ENCODE data around the gene NPIPB8.
"Not testable (repeated sequence)": the region's sequence is repeated elsewhere in the genome, so short reads cannot be mapped to it uniquely, and the experiment has no call there.

Gene NPIPB8

GRCh38 chr16:28592511-28592910 lies 45.4 kb upstream of the NPIPB8 start:
- ATAC-seq (ENCODE audit: low read depth) (no peak), DNase-seq (ENCODE audit: low spot score) (no peak)
- Histone ChIP-seq H3K27ac (ENCODE audit: poor library complexity, severe bottlenecking) (no peak overlapping the region), H3K4me3 (ENCODE audit: severe bottlenecking) (no peak overlapping the region), H3K27me3 (ENCODE audit: insufficient read depth, poor library complexity, severe bottlenecking) (no peaks in the 10 kb centered on the region), H3K36me3 (ENCODE audit: low read depth) (no peaks in the 10 kb centered on the region), H3K9me3 (ENCODE audit: severe bottlenecking) (no peaks in the 10 kb centered on the region), H3K4me1 (ENCODE audit: insufficient read depth, poor library complexity, severe bottlenecking) (peaks cover 3% of the 10 kb centered on the region)
- TF ChIP-seq, protein P1, sequence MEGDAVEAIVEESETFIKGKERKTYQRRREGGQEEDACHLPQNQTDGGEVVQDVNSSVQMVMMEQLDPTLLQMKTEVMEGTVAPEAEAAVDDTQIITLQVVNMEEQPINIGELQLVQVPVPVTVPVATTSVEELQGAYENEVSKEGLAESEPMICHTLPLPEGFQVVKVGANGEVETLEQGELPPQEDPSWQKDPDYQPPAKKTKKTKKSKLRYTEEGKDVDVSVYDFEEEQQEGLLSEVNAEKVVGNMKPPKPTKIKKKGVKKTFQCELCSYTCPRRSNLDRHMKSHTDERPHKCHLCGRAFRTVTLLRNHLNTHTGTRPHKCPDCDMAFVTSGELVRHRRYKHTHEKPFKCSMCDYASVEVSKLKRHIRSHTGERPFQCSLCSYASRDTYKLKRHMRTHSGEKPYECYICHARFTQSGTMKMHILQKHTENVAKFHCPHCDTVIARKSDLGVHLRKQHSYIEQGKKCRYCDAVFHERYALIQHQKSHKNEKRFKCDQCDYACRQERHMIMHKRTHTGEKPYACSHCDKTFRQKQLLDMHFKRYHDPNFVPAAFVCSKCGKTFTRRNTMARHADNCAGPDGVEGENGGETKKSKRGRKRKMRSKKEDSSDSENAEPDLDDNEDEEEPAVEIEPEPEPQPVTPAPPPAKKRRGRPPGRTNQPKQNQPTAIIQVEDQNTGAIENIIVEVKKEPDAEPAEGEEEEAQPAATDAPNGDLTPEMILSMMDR (IDR thresholded peaks at IDR 0.05; ENCODE audit: poor library complexity, severe bottlenecking) = no peak

- TF ChIP-seq, protein P1 (IDR thresholded peaks at IDR 0.05; ENCODE audit: poor library complexity, severe bottlenecking) = no peak
- no peak overlapping the region for H3K27ac ChIP-seq (ENCODE audit: poor library complexity, severe bottlenecking)
- ATAC-seq (ENCODE audit: low read depth) (no peak), DNase-seq (ENCODE audit: low spot score) (no peak)
- H3K36me3 ChIP-seq (ENCODE audit: low read depth) = no peaks in the 10 kb centered on the region
- no peaks in the 10 kb centered on the region for H3K9me3 ChIP-seq (ENCODE audit: severe bottlenecking)
- H3K27me3 ChIP-seq (ENCODE audit: insufficient read depth, poor library complexity, severe bottlenecking) = no peaks in the 10 kb centered on the region
- no peaks in the 10 kb centered on the region for H3K4me1 ChIP-seq (ENCODE audit: insufficient read depth, poor library complexity, severe bottlenecking)
- no peak overlapping the region for H3K4me3 ChIP-seq (ENCODE audit: severe bottlenecking)
Observed at GRCh38 chr16:28592979-28593553, 44.8 kb upstream of the NPIPB8 start.

DNA sequence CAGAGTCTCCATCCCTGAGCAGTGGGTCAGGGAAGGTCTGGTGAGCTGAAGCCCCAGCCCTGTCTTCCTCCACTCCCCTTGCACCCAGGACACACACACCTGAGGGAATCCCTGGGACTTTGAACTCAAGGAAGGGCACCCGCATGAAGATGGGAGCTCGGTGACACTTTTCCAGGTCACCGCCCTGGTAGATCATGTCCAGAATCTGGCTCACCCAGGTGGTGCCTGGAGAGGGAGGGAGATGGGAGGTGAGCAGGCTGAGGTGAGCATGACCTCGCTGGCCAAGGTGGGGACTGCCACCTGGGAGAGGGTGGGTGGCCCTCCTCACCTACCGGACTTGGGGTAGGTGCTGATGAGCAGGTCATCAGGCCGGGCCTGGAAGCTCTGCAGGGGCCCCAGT lies 42.4 kb upstream of the NPIPB8 start:
- not testable (repeated sequence) for H3K27ac ChIP-seq (ENCODE audit: poor library complexity, severe bottlenecking); H3K9me3 ChIP-seq (ENCODE audit: severe bottlenecking); ATAC-seq (ENCODE audit: low read depth); H3K4me3 ChIP-seq (ENCODE audit: severe bottlenecking); H3K36me3 ChIP-seq (ENCODE audit: low read depth); H3K27me3 ChIP-seq (ENCODE audit: insufficient read depth, poor library complexity, severe bottlenecking); H3K4me1 ChIP-seq (ENCODE audit: insufficient read depth, poor library complexity, severe bottlenecking); DNase-seq (ENCODE audit: low spot score)

GRCh38 chr16:28596115-28596630 lies 41.7 kb upstream of the NPIPB8 start:
- H3K9me3 ChIP-seq (ENCODE audit: severe bottlenecking) = no peaks in the 10 kb centered on the region
- H3K27ac ChIP-seq (ENCODE audit: poor library complexity, severe bottlenecking) = no peak overlapping the region
- no peaks in the 10 kb centered on the region for H3K36me3 ChIP-seq (ENCODE audit: low read depth)
- TF ChIP-seq, protein P1 (IDR thresholded peaks at IDR 0.05; ENCODE audit: poor library complexity, severe bottlenecking) = no peak
- no peak overlapping the region for H3K4me3 ChIP-seq (ENCODE audit: severe bottlenecking)
- no peaks in the 10 kb centered on the region for H3K27me3 ChIP-seq (ENCODE audit: insufficient read depth, poor library complexity, severe bottlenecking)
- no peak for ATAC-seq (ENCODE audit: low read depth)
- no peak for DNase-seq (ENCODE audit: low spot score)
- no peaks in the 10 kb centered on the region for H3K4me1 ChIP-seq (ENCODE audit: insufficient read depth, poor library complexity, severe bottlenecking)

GRCh38 chr16:28596840-28597691 lies 40.8 kb upstream of the NPIPB8 start, which contains the start of gene SULT1A2:
Gene SULT1A2, minus strand, starts transcription at chr16:28597050. Its CDS starts 1,120 bp downstream, at chr16:28595930.
- Histone ChIP-seq H3K36me3 (ENCODE audit: low read depth) (no peaks in the 10 kb centered on the region), H3K27ac (ENCODE audit: poor library complexity, severe bottlenecking) (no peak within 1 kb of the TSS), H3K27me3 (ENCODE audit: insufficient read depth, poor library complexity, severe bottlenecking) (no peaks in the 10 kb centered on the region), H3K4me1 (ENCODE audit: insufficient read depth, poor library complexity, severe bottlenecking) (no peaks in the 10 kb centered on the region), H3K9me3 (ENCODE audit: severe bottlenecking) (no peaks in the 10 kb centered on the region), H3K4me3 (ENCODE audit: severe bottlenecking) (no peak within 1 kb of the TSS)
- TF ChIP-seq, protein P1 (IDR thresholded peaks at IDR 0.05; ENCODE audit: poor library complexity, severe bottlenecking) = no peak
- DNase-seq (ENCODE audit: low spot score) (no peak), ATAC-seq (ENCODE audit: low read depth) (peak; percentile 53)
